B cell (primary cell): ENCODE measurements around the gene NOG.

Experiments used
- EZH2 ChIP-seq: IDR thresholded peaks from 2 replicates; pipeline ENCODE4 v1.6.1; 2012; ENCODE audit warnings: borderline replicate concordance, low read depth, mild to moderate bottlenecking, moderate library complexity, low read length; ENCODE audit not compliant: insufficient read depth, poor library complexity, severe bottlenecking
- TF ChIP-seq, protein P1 (sequence below): fragments of 200-600 bp; IDR thresholded peaks from one replicate; pipeline ENCODE4 v1.8.0; 2022; ENCODE audit warnings: antibody characterized with exemption, mild to moderate bottlenecking

DNA sequence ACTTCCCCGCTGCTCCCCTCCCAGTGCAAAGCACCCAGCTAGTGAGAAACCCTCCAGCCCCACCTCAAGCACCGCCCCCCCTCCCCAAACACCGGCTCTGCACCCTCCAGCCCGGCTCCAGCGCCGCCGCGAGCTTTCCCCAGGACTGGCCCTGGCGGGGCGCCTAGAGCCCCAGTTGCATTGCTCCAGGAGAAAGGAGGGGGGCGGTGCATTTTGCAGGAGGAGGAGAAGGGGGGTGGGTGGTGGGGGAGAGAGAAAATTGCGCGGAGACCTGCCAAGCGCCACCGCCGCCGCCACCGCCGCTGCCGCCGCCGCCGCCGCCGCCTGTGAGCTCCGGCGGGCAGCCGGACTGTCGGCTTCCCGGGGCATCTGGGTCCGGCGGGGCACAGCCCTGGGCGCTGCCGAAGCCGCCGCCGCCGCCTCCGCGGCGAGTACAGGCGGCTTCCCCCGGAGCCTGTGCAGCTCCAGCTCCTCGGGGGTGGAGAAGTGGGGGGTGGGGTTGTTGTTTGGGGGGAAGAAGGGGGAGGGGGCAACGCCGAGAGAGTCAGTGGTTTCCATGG is 333 bp upstream of the NOG start:
- TF ChIP-seq, protein P1, sequence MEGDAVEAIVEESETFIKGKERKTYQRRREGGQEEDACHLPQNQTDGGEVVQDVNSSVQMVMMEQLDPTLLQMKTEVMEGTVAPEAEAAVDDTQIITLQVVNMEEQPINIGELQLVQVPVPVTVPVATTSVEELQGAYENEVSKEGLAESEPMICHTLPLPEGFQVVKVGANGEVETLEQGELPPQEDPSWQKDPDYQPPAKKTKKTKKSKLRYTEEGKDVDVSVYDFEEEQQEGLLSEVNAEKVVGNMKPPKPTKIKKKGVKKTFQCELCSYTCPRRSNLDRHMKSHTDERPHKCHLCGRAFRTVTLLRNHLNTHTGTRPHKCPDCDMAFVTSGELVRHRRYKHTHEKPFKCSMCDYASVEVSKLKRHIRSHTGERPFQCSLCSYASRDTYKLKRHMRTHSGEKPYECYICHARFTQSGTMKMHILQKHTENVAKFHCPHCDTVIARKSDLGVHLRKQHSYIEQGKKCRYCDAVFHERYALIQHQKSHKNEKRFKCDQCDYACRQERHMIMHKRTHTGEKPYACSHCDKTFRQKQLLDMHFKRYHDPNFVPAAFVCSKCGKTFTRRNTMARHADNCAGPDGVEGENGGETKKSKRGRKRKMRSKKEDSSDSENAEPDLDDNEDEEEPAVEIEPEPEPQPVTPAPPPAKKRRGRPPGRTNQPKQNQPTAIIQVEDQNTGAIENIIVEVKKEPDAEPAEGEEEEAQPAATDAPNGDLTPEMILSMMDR: no peak
- no peak for TF ChIP-seq EZH2
